ENCODE measurements around the gene RASD2.

DNA sequence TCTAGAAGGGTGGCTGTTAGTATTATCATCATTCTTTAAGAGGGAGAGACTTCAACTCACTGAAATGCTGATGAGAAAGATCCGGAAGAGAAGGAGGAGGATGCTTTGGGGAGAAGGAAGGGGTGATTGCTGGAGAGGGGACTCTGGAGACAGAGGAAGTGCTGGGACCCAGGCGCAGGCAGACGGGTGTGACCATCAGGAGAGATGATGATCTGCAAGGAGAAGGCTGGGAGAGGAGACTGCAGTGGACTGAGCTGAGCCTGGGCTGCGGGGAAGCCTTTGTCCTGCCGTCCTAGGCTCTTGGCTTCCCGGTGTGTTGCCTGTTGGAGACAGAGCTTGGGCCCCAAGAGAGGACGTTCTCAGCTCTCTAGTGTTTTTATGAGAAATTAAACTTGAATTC is 22.6 kb downstream of the RASD2 start:
- TF ChIP-seq POLR2A (IDR thresholded peaks at IDR 0.05) = no peak
- TF ChIP-seq, protein P1, sequence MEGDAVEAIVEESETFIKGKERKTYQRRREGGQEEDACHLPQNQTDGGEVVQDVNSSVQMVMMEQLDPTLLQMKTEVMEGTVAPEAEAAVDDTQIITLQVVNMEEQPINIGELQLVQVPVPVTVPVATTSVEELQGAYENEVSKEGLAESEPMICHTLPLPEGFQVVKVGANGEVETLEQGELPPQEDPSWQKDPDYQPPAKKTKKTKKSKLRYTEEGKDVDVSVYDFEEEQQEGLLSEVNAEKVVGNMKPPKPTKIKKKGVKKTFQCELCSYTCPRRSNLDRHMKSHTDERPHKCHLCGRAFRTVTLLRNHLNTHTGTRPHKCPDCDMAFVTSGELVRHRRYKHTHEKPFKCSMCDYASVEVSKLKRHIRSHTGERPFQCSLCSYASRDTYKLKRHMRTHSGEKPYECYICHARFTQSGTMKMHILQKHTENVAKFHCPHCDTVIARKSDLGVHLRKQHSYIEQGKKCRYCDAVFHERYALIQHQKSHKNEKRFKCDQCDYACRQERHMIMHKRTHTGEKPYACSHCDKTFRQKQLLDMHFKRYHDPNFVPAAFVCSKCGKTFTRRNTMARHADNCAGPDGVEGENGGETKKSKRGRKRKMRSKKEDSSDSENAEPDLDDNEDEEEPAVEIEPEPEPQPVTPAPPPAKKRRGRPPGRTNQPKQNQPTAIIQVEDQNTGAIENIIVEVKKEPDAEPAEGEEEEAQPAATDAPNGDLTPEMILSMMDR (IDR thresholded peaks at IDR 0.05) = no peak

Data from Peyer's patch (tissue), 4 donors.